NCI-H446 treated with DMSO at 0.1 percent for 48 hours (cell line): Measurements from ENCODE around the gene POFUT2.

Experiments
- DNase-seq: peaks from one replicate; lab custom pipeline; 2025; lab: John Stamatoyannopoulos, UW

POFUT2 gene

GRCh38 chr21:45297329-45297728 lies 9.6 kb upstream of the POFUT2 start:
- no peak for DNase-seq

DNA sequence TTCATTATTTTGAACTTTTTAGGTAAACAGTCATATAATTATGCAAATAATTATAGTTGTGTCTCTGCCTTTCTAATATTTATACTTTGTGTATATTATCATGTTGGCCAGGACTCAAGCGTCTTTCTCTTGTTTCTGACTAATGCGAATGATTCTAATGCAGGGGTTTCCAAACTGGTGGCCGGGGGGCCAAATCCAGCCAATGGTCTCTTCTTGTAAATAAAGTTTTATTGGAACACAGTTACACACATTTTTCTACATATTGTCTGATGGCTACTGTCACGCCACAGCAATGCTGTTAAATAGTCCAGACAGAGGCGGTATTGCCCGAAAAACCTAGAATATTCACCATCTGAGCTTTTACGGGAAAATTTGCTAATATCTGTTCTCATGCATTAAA lies 8.9 kb upstream of the POFUT2 start:
- DNase-seq = no peak

DNA sequence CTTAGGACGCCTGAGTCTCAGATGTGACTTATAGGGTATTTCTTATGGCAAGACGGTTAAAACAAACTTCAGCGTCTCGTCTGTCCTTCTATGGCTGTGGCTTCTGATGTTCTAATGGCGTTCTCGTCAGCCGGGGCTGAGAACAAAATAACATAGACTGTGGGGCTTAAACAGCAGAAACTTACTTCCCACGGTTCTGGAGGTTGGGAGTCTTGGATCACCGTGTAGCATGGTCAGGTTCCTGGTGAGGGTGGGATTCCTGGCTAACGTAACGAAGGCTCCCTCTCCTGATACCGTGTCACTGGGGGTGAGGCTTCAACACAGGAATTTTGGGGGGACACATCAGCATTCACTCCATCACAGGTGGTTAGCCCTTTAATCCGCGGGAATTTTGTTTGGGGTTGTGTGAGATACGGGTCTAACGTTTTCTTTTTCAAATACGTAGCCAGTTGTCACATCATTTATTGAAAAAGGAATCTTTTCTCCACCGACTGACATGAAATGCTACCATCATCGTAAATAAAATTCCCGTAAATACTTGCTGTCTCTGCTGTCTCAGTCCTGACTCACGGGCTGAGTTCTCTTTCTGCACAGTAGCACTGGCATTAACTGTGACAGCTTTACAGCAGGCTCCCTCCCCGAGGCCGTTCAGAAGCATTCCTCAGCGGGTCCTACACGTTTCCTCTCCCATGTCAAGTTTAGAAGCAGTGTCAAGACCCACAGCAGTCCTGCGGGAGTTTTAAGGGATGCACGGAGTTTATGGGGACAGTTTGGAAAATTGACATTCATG lies 8.1 kb upstream of the POFUT2 start:
- DNase-seq = no peak

- no peak for DNase-seq
These were observed 7.0 kb upstream of the POFUT2 start for GRCh38 chr21:45294509-45295291.

DNA sequence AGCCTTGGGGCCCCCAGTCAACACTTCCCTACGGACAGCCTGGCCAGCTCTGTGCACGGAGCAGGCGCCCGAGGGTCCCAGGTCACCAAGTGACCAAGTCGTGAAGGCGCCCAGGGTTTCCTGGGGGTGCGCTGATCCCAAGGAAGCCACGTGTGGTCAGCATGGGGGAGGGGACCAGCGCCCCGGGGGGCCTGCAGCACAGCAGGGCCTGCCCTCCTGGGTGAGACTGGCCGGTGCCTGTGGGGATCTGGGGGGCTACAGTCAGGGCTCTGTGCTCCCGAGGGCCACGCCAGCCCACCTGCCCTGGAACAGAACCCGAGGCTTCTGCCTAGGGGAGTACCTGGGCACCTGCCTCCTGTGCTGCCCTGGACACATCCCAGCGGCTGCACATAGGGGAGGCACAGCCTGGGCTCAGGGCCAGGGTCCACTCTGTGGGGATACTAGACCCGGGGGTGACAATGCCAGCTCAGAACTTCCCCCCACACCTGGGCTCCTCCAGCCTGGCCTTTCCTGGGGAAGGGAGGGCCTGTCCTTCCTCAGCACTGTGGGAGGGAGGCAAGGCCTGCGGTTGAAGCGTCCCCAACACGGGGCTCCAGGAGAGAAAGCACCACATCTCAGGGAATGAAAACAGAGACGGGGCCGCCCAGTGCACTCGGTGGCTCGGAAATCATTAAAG lies 6.2 kb upstream of the POFUT2 start:
- no peak for DNase-seq

- DNase-seq = no peak
These were observed 5.6 kb upstream of the POFUT2 start for GRCh38 chr21:45293220-45293725.

- DNase-seq = peak; percentile 9
These were observed 4.9 kb upstream of the POFUT2 start for GRCh38 chr21:45292399-45293219.

GRCh38 chr21:45291613-45292398 lies 4.1 kb upstream of the POFUT2 start:
- DNase-seq = no peak

DNA sequence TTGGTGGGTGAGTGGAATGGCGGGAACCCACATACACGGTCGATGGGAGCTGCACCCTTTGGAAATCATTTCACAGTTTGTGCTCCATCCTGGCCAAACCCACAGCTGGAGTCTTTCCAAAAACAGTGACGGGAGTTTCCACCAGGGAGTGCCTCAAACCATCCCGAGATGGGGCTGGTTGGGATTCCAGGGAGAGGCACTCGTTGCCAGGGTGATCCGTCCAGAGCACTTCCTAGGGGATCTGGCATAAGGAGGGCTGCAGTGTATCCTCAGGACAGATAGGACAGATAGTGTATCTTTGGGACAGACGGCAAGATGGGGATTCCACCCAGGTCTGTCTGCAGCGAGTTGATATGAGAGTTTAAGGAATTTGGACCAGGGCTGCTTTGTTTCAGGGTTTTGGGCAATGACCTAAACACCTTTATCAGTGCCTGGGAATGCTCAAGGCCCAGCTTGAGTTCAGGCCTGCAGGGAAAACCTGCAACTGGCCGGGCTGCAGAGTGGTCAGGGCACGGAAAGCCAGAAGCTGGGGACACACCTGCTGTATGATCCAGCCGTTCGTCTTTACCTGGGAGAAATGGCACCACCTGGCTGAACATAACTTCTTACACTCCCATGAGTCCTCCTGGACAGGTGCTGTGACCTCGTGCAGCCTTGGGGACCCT lies 3.4 kb upstream of the POFUT2 start:
- DNase-seq = no peak

DNA sequence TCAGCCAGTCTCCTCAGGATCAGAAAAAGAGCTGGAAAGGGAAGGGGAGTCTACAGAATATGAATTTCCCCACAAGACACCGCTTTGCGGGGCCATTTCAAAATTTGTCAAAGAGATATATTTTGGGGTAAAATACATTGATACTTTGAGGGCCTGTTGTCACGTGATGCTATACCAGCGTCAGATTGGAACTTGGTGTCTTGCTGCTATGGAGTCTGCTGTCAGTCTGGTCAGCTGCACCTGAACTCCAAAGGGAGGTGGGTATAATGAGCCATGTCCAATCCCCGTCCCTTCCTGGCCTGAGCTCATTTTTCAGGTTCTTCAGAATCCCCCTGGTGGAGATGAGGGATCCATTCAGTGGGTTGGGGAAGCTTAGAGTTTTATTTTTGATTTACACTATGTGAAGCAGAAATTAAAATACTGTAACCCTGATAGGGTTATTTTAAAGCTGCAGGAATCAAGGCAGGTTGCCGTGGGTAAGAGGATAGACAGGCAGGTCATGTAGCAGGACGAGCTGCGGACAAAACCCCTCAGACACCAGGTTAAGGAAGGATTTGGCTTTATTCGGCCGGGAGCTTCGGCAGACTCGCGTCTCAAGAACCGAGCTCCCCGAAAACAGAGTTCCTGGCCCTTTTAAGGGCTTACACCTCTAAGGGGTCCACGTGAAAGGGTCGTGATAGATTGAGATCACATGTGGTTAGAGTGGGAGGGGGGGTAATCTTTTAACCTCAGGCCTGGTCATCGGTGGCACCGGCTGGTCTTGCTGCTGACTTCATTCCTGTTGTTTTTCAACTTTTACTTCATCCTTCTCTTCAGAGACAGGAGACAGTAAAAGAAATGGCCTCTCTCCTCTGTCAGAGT lies 2.2 kb upstream of the POFUT2 start:
- DNase-seq = no peak

DNA sequence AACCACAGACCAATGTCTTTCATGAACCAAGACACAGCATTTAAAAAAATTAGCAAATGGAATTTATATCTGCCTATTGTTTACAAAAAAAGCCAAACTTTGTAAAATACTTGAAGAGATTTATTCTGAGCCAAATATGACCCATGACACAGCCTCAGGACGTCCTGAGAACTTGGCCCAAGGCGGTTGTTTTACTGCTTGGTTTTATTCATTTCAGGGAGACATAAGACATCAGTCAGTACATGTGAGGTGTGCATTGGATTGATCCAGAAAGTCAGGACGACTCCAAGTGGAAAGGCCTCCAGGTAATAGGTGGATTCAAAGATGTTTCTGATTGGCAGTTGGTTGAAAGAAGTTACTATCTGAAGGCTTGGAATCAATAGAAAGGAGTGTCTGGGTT lies 1.4 kb upstream of the POFUT2 start:
- DNase-seq = no peak

DNA sequence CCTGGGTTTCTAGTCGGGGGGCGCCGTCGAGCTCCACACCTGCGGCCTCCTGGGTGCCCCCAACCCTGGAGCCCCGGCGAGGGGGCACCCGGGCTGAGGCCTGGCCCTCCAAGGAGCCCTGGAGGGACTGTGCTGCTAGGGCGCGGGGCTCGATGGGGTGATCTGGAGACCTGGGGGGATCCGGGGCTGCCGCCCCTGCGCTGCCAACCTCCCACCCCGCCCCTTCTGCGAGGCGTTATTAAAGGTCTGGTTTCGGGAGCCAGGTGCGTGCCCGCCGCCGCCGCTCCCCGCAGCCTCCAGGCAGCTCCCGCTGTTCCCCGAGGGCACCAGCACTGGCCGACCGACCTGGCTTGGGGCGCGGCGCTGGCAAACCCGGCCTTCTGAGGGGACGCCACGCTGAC lies 746 bp upstream of the POFUT2 start:
- no peak for DNase-seq

- DNase-seq = no peak
These were observed 841 bp downstream of the POFUT2 start for GRCh38 chr21:45286671-45287437.

GRCh38 chr21:45285266-45285931 lies 2.3 kb downstream of the POFUT2 start:
- DNase-seq = no peak

DNA sequence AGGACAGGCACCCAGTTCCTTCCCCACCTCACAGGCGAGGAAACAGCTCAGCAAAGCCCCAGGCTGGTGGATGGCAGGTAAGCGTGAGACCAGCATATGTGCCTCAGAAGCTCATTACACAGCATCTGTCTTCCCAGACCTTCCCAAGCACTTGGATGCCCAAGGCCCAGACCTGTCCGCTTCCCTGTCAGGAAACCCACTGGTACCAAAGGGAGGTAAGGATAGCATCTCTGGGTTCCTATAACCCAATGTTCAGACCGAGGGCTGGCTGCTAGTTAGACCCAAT lies 3.3 kb downstream of the POFUT2 start:
- DNase-seq = no peak

DNA sequence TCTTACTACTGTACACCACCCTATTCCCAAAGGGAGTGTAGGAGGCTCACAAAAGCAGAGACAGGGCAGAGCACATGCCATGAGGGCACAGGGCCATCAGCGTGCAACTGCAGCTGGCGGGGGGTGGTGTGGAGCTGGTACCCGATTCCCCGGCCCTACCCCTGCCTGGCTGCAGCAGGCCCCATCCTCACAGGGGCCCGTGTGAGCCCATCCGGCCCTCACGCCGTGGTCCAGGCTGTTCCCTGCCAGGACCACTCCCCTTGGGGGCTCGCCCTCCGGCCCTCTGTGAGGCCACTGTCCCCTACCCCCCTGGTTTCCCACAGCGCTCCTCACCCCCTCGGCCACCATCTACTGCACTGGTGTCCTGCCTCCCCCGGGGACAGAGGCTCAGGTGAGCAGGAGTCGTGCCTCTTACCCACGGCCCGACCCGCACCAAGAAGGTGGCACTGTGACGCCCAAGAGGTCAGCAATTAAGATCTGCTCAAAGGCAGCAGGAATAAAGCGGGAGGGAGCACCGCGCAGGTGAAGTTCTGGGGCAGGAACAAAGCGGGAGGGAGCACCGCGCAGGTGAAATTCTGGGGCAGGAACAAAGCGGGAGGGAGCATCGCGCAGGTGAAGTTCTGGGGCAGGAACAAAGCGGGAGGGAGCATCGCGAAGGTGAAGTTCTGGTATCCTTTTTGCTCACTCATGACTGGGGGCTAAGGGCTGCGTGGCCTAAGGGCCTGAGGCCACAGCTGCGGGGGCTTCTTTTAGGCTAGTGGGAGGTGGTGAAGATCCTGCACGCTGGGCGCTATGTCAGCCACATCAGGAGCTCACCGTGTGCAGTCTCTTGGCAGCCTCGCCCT lies 3.9 kb downstream of the POFUT2 start:
- no peak for DNase-seq

GRCh38 chr21:45283035-45283610 lies 4.6 kb downstream of the POFUT2 start:
- DNase-seq = no peak
